ENCODE data around the gene LRFN2. TPM values are rescaled to one million over a fixed set of nuclear protein-coding genes. Genes with fewer than 3 reads are reported as not detected.

The LRFN2 gene
- polyA plus RNA-seq, 1 of the 3 experiments (the other 2 are of a cell fraction): 0.02 TPM

DNA sequence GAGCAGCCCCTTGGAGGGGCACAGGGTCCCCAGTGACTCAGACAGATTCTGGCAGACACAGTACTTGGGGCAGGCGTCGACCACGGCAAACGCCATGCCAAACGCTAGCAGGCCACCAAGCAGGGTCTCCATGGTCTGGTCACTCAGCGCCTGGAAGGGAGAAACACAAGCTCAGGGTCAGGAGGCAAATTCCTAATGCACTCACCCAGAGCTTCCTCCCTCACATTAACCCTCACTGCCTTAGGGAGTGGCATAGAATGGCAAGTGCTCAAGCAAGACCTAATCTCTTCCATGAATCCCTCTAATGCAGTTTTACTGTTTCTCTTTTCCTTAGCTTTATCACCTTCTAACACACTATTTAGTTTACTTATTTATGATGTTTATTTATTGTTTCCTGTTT lies 154.2 kb downstream of the LRFN2 start:
- Histone ChIP-seq H3K4me1 (ENCODE audit: control insufficient read depth in 1 of 2, insufficient read depth in 2 of 2, low read depth in 1 of 2, low read length in 1 of 2) (peaks cover 8 to 24% of the 10 kb centered on the region in 2 experiments; a peak in 3 of 4 replicates), H3K36me3 (replicated peaks in 1 of 2; ENCODE audit: control insufficient read depth in 1 of 2, insufficient read depth in 2 of 2, low read length in 1 of 2) (no peaks in the 10 kb centered on the region), H3K79me2 (ENCODE audit: insufficient read depth) (no peaks in the 10 kb centered on the region), H3K4me3 (ENCODE audit: low read depth in 2 of 2, low read length in 1 of 2) (no peak overlapping the region), H3K9ac (no peak overlapping the region), H3F3A (replicated peaks; ENCODE audit: insufficient read depth) (no peaks in the 10 kb centered on the region), H3K9me2 (no peaks in the 10 kb centered on the region), H3K4me2 (no peak overlapping the region), H2AFZ (ENCODE audit: low read depth) (no peak overlapping the region), H3K27me3 (ENCODE audit: insufficient read depth) (no peaks in the 10 kb centered on the region), H4K20me1 (ENCODE audit: insufficient read depth) (no peaks in the 10 kb centered on the region), H3K27ac (ENCODE audit: low read depth in 2 of 2, low read length in 1 of 2) (no peak overlapping the region), H3K9me3 (no peaks in the 10 kb centered on the region)
- no peak for DNase-seq
- CTCF ChIA-PET: interaction anchor here (0.6 to 0.8 kb wide), 3 partner anchors 155 to 452 kb away, joined by 3 to 4 read pairs (median 3); partner anchors contain the start of gene LRFN2
- WGBS (ENCODE audit: low lambda C conversion rate): 66% methylated on average over 6 of the region's 6 CpGs
- TF ChIP-seq, protein P1, sequence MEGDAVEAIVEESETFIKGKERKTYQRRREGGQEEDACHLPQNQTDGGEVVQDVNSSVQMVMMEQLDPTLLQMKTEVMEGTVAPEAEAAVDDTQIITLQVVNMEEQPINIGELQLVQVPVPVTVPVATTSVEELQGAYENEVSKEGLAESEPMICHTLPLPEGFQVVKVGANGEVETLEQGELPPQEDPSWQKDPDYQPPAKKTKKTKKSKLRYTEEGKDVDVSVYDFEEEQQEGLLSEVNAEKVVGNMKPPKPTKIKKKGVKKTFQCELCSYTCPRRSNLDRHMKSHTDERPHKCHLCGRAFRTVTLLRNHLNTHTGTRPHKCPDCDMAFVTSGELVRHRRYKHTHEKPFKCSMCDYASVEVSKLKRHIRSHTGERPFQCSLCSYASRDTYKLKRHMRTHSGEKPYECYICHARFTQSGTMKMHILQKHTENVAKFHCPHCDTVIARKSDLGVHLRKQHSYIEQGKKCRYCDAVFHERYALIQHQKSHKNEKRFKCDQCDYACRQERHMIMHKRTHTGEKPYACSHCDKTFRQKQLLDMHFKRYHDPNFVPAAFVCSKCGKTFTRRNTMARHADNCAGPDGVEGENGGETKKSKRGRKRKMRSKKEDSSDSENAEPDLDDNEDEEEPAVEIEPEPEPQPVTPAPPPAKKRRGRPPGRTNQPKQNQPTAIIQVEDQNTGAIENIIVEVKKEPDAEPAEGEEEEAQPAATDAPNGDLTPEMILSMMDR (IDR thresholded peaks at IDR 0.05): no peak
- TF ChIP-seq, protein P2, sequence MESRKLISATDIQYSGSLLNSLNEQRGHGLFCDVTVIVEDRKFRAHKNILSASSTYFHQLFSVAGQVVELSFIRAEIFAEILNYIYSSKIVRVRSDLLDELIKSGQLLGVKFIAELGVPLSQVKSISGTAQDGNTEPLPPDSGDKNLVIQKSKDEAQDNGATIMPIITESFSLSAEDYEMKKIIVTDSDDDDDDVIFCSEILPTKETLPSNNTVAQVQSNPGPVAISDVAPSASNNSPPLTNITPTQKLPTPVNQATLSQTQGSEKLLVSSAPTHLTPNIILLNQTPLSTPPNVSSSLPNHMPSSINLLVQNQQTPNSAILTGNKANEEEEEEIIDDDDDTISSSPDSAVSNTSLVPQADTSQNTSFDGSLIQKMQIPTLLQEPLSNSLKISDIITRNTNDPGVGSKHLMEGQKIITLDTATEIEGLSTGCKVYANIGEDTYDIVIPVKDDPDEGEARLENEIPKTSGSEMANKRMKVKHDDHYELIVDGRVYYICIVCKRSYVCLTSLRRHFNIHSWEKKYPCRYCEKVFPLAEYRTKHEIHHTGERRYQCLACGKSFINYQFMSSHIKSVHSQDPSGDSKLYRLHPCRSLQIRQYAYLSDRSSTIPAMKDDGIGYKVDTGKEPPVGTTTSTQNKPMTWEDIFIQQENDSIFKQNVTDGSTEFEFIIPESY (IDR thresholded peaks at IDR 0.05; ENCODE audit: borderline replicate concordance, low read depth): no peak
- TF ChIP-seq RAD21 (IDR thresholded peaks at IDR 0.05; ENCODE audit: low read length) (no peak), ELF1 (IDR thresholded peaks at IDR 0.05) (no peak), RCOR1 (IDR thresholded peaks at IDR 0.05; ENCODE audit: low read length) (no peak)
- TF ChIP-seq, protein P3, sequence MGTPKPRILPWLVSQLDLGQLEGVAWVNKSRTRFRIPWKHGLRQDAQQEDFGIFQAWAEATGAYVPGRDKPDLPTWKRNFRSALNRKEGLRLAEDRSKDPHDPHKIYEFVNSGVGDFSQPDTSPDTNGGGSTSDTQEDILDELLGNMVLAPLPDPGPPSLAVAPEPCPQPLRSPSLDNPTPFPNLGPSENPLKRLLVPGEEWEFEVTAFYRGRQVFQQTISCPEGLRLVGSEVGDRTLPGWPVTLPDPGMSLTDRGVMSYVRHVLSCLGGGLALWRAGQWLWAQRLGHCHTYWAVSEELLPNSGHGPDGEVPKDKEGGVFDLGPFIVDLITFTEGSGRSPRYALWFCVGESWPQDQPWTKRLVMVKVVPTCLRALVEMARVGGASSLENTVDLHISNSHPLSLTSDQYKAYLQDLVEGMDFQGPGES (IDR thresholded peaks at IDR 0.05; ENCODE audit: low read depth, low read length): no peak
- POLR2A ChIA-PET: no interaction called here

DNA sequence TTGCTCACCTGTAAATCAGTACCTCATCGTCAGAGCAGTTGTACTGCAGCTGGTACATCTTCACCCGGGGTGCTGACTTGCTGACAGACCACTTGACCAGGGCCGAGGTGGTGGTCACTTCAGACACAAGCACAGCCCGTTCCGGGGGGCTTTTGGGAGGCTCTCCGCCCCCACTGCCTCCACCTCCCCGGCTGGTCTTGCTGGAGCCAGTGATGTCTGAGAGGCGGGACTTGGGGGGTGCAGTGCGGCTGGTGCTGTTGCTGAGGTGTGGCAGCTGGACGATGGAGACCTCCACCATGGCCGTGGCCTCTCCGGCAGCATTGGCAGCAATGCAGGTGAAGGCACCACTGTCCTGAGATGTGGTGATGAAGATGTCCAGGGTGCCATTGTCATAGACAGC lies 155.5 kb downstream of the LRFN2 start:
- 72% methylated on average over 4 of the region's 12 CpGs for WGBS (ENCODE audit: low lambda C conversion rate)
- peaks cover 0 to 24% of the 10 kb centered on the region in 2 experiments; a peak in 3 of 4 replicates for H3K4me1 ChIP-seq (ENCODE audit: control insufficient read depth in 1 of 2, insufficient read depth in 2 of 2, low read depth in 1 of 2, low read length in 1 of 2)
- H3K27me3 ChIP-seq (ENCODE audit: insufficient read depth): no peaks in the 10 kb centered on the region
- H3K9me2 ChIP-seq: no peaks in the 10 kb centered on the region
- DNase-seq: no peak
- no peaks in the 10 kb centered on the region for H3K79me2 ChIP-seq (ENCODE audit: insufficient read depth)
- ChIA-PET CTCF (interaction anchor here (1.0 kb wide), 1 partner anchor 156 kb away, joined by 3 read pairs; no protein-coding TSS in a partner anchor), POLR2A (no interaction called here)
- no peaks in the 10 kb centered on the region for H3F3A ChIP-seq (replicated peaks; ENCODE audit: insufficient read depth)
- H2AFZ ChIP-seq (ENCODE audit: low read depth): no peak overlapping the region
- no peak overlapping the region for H3K4me3 ChIP-seq (ENCODE audit: low read depth in 2 of 2, low read length in 1 of 2)
- H3K36me3 ChIP-seq (replicated peaks in 1 of 2; ENCODE audit: control insufficient read depth in 1 of 2, insufficient read depth in 2 of 2, low read length in 1 of 2): no peaks in the 10 kb centered on the region
- TF ChIP-seq RAD21 (IDR thresholded peaks at IDR 0.05; ENCODE audit: low read length) (no peak), RFX5 (IDR thresholded peaks at IDR 0.05; ENCODE audit: low read length) (no peak), YY1 (IDR thresholded peaks at IDR 0.05; ENCODE audit: low read depth) (no peak), SMC3 (IDR thresholded peaks at IDR 0.05; ENCODE audit: low read depth, low read length) (no peak)
- H3K27ac ChIP-seq (ENCODE audit: low read depth in 2 of 2, low read length in 1 of 2): no peak overlapping the region
- H4K20me1 ChIP-seq (ENCODE audit: insufficient read depth): no peaks in the 10 kb centered on the region
- no peaks in the 10 kb centered on the region for H3K9me3 ChIP-seq
- H3K9ac ChIP-seq: no peak overlapping the region
- no peak overlapping the region for H3K4me2 ChIP-seq
